Sigmoid colon (tissue), 4 donors: ENCODE data around the gene PPT2.

Experiments used
- EP300 ChIP-seq, 4 donors: sonication (generic); formaldehyde crosslinking; IDR thresholded peaks; one replicate each; pipeline ENCODE4 v1.6.1; 2017; ENCODE audit warnings: antibody characterized with exemption in 4 of 4
- POLR2A ChIP-seq, 2 donors: fragments of 450-650 bp; IDR thresholded peaks; one replicate each; pipeline ENCODE4 v1.6.1; 2016; ENCODE audit warnings: antibody characterized with exemption in 2 of 2, mild to moderate bottlenecking in 2 of 2, moderate library complexity in 2 of 2
- TF ChIP-seq, protein P1 (sequence below), 4 experiments: fragments of 450-650 bp in 3 of 4; fragments of 200-600 bp in 1 of 4; IDR thresholded peaks; one replicate each; pipeline ENCODE4 v1.5.1; 2016 to 2019; ENCODE audit warnings: antibody characterized with exemption in 4 of 4, mild to moderate bottlenecking in 3 of 4, moderate library complexity in 2 of 4

DNA sequence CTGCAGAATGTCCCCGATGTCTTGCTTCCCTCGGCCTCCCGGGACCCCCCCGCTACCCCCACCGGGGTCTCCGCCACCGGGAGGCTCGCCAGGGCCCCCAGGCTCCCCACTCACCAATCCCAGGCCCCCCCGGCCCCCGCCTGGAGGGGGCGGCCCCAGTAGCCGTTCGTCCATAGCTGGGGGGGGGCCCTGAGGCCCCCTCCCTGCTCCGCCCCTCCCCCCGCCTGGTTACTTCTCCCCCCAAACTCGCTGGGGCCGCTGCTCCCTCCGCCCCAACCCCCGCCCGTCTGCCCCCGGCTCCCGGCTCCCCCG lies 35.8 kb downstream of the PPT2 start:
- TF ChIP-seq, protein P1, sequence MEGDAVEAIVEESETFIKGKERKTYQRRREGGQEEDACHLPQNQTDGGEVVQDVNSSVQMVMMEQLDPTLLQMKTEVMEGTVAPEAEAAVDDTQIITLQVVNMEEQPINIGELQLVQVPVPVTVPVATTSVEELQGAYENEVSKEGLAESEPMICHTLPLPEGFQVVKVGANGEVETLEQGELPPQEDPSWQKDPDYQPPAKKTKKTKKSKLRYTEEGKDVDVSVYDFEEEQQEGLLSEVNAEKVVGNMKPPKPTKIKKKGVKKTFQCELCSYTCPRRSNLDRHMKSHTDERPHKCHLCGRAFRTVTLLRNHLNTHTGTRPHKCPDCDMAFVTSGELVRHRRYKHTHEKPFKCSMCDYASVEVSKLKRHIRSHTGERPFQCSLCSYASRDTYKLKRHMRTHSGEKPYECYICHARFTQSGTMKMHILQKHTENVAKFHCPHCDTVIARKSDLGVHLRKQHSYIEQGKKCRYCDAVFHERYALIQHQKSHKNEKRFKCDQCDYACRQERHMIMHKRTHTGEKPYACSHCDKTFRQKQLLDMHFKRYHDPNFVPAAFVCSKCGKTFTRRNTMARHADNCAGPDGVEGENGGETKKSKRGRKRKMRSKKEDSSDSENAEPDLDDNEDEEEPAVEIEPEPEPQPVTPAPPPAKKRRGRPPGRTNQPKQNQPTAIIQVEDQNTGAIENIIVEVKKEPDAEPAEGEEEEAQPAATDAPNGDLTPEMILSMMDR (IDR thresholded peaks at IDR 0.05), result no peak
- TF ChIP-seq EP300 (IDR thresholded peaks at IDR 0.05) (no peak), POLR2A (IDR thresholded peaks at IDR 0.05) (no peak)
